ENCODE results near the gene GLA. TPM values are rescaled to one million over a fixed set of nuclear protein-coding genes. Genes with fewer than 3 reads are reported as not detected.

The GLA gene
- total RNA-seq, 1 donor from 2014 or later = 48.3 TPM

- DNase-seq (ENCODE audit: low spot score) = peak; percentile 11
- H2AFZ ChIP-seq (replicated peaks) = no peak overlapping the region
- no peaks in the 10 kb centered on the region for H3K9me3 Mint-ChIP-seq
- H3K27ac ChIP-seq = no peak overlapping the region
- no peak overlapping the region for H3K27ac Mint-ChIP-seq
- TF ChIP-seq CTCF (IDR thresholded peaks at IDR 0.05) (no peak), EZH2 (IDR thresholded peaks at IDR 0.05) (no peak), EZH2phosphoT487 (IDR thresholded peaks at IDR 0.05) (no peak)
- no peaks in the 10 kb centered on the region for H4K20me1 ChIP-seq (ENCODE audit: low read depth)
- no peak overlapping the region for H3K4me3 ChIP-seq
- no peaks in the 10 kb centered on the region for H3K79me2 ChIP-seq (ENCODE audit: low read depth)
- peaks cover 12% of the 10 kb centered on the region for H3K4me1 Mint-ChIP-seq
- H3K36me3 ChIP-seq = no peaks in the 10 kb centered on the region
- no peaks in the 10 kb centered on the region for H3K9me3 ChIP-seq (ENCODE audit: low read depth)
- no peak overlapping the region for H3K4me2 ChIP-seq
- no peaks in the 10 kb centered on the region for H3K27me3 ChIP-seq
- no peaks in the 10 kb centered on the region for H3K36me3 Mint-ChIP-seq
- H3K4me3 Mint-ChIP-seq = no peak overlapping the region
- H3K27me3 Mint-ChIP-seq (ENCODE audit: insufficient read depth, low read depth) = no peaks in the 10 kb centered on the region
- H3F3A ChIP-seq (ENCODE audit: low read depth) = no peaks in the 10 kb centered on the region
- no peaks in the 10 kb centered on the region for H3K4me1 ChIP-seq
- H3K9ac ChIP-seq = no peak overlapping the region
Observed at GRCh38 chrX:101383679-101384205, 24.0 kb downstream of the GLA start.

- H3K27me3 ChIP-seq = no peaks in the 10 kb centered on the region
- DNase-seq (ENCODE audit: low spot score) = no peak
- H3K9ac ChIP-seq = no peak overlapping the region
- H3K9me3 ChIP-seq (ENCODE audit: low read depth) = no peaks in the 10 kb centered on the region
- no peaks in the 10 kb centered on the region for H3K36me3 ChIP-seq
- Mint-ChIP-seq H3K36me3 (no peaks in the 10 kb centered on the region), H3K4me1 (no peaks in the 10 kb centered on the region), H3K27ac (no peak overlapping the region), H3K4me3 (no peak overlapping the region), H3K27me3 (ENCODE audit: insufficient read depth, low read depth) (no peaks in the 10 kb centered on the region), H3K9me3 (peaks cover 2% of the 10 kb centered on the region)
- H3K79me2 ChIP-seq (ENCODE audit: low read depth) = no peaks in the 10 kb centered on the region
- H3K4me2 ChIP-seq = no peak overlapping the region
- no peaks in the 10 kb centered on the region for H3K4me1 ChIP-seq
- H2AFZ ChIP-seq (replicated peaks) = no peak overlapping the region
- no peaks in the 10 kb centered on the region for H3F3A ChIP-seq (ENCODE audit: low read depth)
- H3K4me3 ChIP-seq = no peak overlapping the region
- no peak overlapping the region for H3K27ac ChIP-seq
- TF ChIP-seq CTCF (IDR thresholded peaks at IDR 0.05) (no peak), EZH2phosphoT487 (IDR thresholded peaks at IDR 0.05) (no peak), EZH2 (IDR thresholded peaks at IDR 0.05) (no peak)
- H4K20me1 ChIP-seq (ENCODE audit: low read depth) = no peaks in the 10 kb centered on the region
Observed at GRCh38 chrX:101377547-101377946, 30.2 kb downstream of the GLA start.

- H3K4me3 Mint-ChIP-seq = no peak overlapping the region
- no peaks in the 10 kb centered on the region for H4K20me1 ChIP-seq (ENCODE audit: low read depth)
- no peaks in the 10 kb centered on the region for H3K27me3 ChIP-seq
- no peaks in the 10 kb centered on the region for H3K4me1 Mint-ChIP-seq
- TF ChIP-seq EZH2 (IDR thresholded peaks at IDR 0.05) (no peak), EZH2phosphoT487 (IDR thresholded peaks at IDR 0.05) (no peak), CTCF (IDR thresholded peaks at IDR 0.05) (no peak)
- no peak overlapping the region for H3K27ac ChIP-seq
- no peaks in the 10 kb centered on the region for H3K36me3 ChIP-seq
- peaks cover 3% of the 10 kb centered on the region for H3K9me3 Mint-ChIP-seq
- no peaks in the 10 kb centered on the region for H3K9me3 ChIP-seq (ENCODE audit: low read depth)
- H3F3A ChIP-seq (ENCODE audit: low read depth) = no peaks in the 10 kb centered on the region
- H3K27ac Mint-ChIP-seq = no peak overlapping the region
- H3K4me2 ChIP-seq = no peak overlapping the region
- H3K27me3 Mint-ChIP-seq (ENCODE audit: insufficient read depth, low read depth) = no peaks in the 10 kb centered on the region
- no peak overlapping the region for H3K9ac ChIP-seq
- no peak overlapping the region for H2AFZ ChIP-seq (replicated peaks)
- H3K4me3 ChIP-seq = no peak overlapping the region
- no peaks in the 10 kb centered on the region for H3K4me1 ChIP-seq
- no peaks in the 10 kb centered on the region for H3K79me2 ChIP-seq (ENCODE audit: low read depth)
- H3K36me3 Mint-ChIP-seq = no peaks in the 10 kb centered on the region
- no peak for DNase-seq (ENCODE audit: low spot score)
Observed at GRCh38 chrX:101370888-101371504, 36.7 kb downstream of the GLA start.
